ENCODE data around the gene BRAT1. TPM values are rescaled to one million over a fixed set of nuclear protein-coding genes. Genes with fewer than 3 reads are reported as not detected.

The BRAT1 gene
- total RNA-seq, 3 donors from 2014 or later = 20.7 to 27.9 (median 22.1) TPM

DNA sequence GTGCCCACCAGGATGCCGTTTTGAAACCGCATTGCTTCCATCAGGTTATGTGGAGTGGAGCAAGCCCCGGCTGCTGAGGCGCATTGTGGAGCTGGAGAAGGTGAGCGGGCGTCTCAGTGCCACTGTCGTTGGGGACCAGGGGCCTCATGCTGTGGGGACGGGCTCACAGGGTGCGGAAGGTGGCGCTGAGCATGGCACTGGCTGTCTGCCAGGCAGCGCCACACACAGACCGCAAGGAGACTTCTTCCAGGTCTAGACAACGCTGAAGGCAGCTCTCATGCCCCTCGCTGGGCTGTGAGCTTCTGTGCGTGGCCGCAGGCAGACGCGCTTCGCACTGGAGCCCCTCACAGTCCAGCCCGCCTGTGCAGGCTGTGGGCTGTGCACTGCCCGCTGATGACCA is 32.5 kb upstream of the BRAT1 start:
- TF ChIP-seq, protein P1, sequence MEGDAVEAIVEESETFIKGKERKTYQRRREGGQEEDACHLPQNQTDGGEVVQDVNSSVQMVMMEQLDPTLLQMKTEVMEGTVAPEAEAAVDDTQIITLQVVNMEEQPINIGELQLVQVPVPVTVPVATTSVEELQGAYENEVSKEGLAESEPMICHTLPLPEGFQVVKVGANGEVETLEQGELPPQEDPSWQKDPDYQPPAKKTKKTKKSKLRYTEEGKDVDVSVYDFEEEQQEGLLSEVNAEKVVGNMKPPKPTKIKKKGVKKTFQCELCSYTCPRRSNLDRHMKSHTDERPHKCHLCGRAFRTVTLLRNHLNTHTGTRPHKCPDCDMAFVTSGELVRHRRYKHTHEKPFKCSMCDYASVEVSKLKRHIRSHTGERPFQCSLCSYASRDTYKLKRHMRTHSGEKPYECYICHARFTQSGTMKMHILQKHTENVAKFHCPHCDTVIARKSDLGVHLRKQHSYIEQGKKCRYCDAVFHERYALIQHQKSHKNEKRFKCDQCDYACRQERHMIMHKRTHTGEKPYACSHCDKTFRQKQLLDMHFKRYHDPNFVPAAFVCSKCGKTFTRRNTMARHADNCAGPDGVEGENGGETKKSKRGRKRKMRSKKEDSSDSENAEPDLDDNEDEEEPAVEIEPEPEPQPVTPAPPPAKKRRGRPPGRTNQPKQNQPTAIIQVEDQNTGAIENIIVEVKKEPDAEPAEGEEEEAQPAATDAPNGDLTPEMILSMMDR (IDR thresholded peaks at IDR 0.05) = no peak
- intact Hi-C loops (cut with DNase I, micrococcal nuclease) = no loop called here
- DNase-seq (no peak), ATAC-seq (no peak)
- H3K4me3 ChIP-seq = no peak overlapping the region
- no peaks in the 10 kb centered on the region for H3K36me3 ChIP-seq (ENCODE audit: low read depth)
- H3K9me3 ChIP-seq = no peaks in the 10 kb centered on the region
- no peaks in the 10 kb centered on the region for H3K4me1 ChIP-seq (ENCODE audit: low read depth)

DNA sequence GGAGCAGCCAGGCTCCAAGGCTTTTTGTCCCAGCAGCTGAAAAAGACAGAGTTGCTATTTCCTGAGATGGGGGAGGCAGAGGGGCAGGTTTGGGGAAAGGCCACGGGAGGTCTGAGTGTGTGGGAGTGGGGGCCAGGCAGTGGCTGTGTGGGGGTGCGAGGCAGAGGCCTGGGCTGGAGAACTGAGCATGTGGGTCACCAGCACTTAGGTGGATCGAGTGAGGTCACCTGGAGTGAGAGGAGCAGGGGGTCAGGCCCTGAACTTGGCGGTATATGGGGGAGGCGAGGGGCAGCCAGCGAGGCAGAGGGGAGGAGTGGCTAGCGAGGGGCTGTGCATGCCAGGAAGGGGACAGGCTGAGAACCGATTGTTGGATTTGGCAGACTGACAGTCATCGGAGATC is 31.8 kb upstream of the BRAT1 start:
- DNase-seq (no peak), ATAC-seq (no peak)
- H3K36me3 ChIP-seq (ENCODE audit: low read depth) = no peaks in the 10 kb centered on the region
- intact Hi-C loops (cut with DNase I, micrococcal nuclease) = no loop called here
- no peaks in the 10 kb centered on the region for H3K4me1 ChIP-seq (ENCODE audit: low read depth)
- TF ChIP-seq, protein P1 (IDR thresholded peaks at IDR 0.05) = no peak
- H3K4me3 ChIP-seq = no peak overlapping the region
- no peaks in the 10 kb centered on the region for H3K9me3 ChIP-seq

DNA sequence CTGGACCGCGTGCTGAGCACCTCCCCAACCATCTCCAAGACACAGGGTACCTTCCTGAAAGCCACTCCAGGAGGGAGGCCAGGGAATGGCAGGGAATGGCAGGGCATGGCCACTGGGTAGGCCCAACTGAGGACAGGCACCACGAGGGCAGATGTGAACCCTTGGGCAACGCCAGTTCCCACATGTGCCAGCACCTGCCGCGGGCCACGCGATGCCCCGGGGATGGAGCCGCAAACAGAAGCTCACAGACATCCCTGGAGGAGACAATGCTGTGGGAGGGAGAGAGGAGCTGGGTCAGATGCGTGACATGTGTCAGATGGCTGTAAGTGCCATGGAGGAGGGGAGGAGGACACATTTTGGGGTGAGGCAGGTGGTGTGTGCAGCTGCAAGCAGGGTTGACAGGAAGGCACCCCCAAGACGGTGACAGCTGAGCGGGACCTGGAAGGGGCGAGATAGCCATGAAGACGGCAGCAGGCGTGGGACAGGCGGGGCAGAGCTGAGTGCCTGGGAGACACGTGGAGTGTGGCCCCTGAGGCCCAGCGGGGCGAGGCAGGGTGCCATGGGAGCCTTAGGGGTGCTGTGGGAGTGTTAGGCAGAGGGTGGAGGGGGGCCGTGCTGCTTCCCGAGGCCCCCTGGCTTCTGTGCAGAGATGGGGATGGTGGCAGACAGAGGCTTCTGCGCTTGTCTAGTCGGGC is 31.1 kb upstream of the BRAT1 start:
- H3K4me3 ChIP-seq = no peak overlapping the region
- H3K4me1 ChIP-seq (ENCODE audit: low read depth) = no peaks in the 10 kb centered on the region
- intact Hi-C loops (cut with DNase I, micrococcal nuclease) = no loop called here
- TF ChIP-seq, protein P1 (IDR thresholded peaks at IDR 0.05) = no peak
- ATAC-seq = no peak
- no peaks in the 10 kb centered on the region for H3K36me3 ChIP-seq (ENCODE audit: low read depth)
- no peaks in the 10 kb centered on the region for H3K9me3 ChIP-seq
- no peak for DNase-seq

DNA sequence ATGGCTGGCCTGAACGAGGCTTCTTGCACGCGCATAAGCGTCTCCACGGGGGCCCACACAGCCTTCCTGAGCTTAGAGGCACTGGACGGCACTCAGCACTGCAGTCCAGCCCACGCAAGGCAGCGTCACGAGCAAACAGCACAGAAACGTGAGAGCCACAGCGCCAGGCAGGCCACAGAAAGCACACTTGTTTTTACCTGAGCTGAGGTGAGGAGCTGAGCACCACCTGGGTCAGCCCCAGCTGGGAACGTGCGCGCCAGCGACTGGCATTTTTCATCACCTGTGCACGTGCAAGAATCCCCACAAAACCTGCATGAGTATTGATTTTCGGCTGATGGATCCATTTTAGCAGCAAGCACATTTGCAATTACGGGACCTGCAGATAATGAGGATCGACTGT is 30.1 kb upstream of the BRAT1 start:
- Histone ChIP-seq H3K4me3 (no peak overlapping the region), H3K4me1 (ENCODE audit: low read depth) (no peaks in the 10 kb centered on the region), H3K36me3 (ENCODE audit: low read depth) (no peaks in the 10 kb centered on the region), H3K9me3 (no peaks in the 10 kb centered on the region)
- DNase-seq = no peak
- intact Hi-C loops (cut with DNase I, micrococcal nuclease) = no loop called here
- TF ChIP-seq, protein P1 (IDR thresholded peaks at IDR 0.05) = no peak
- ATAC-seq = no peak

DNA sequence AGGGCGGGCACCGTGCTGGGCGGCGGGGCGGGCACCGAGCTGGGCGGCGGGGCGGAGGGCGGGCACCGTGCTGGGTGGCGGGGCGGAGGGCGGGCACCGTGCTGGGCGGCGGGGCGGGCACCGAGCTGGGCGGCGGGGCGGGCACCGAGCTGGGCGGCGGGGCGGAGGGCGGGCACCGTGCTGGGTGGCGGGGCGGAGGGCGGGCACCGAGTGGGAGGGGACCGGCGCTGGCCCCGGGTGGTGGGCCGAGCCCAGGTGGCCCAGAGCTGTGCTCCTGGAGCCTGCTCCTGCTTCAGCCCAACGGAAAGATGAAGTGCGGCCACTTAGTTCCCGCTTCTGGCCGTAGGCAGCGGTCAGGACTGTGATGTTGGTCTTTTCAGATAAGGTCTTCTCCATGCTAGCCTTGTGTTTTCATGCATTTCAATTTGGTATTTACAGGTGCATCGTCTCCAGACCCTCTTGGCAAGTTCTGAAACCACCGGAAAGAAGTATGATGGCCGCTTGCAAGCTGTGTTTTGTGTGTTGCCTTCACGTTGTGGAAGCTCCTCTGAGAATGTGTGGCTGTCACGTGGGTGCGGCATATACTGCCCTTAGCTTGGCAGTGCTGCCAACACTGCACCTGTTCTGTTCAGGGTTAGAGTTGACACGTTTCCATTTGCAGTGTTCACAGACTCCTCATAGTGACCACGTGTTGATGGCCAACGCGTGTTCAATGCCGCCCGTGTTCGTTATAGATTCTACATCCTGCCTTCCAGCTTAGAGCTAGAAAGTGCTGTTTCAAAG is 28.7 kb upstream of the BRAT1 start:
- intact Hi-C loops (cut with DNase I, micrococcal nuclease) = no loop called here
- ATAC-seq (no peak), DNase-seq (no peak)
- TF ChIP-seq, protein P1 (IDR thresholded peaks at IDR 0.05) = no peak
- Histone ChIP-seq H3K4me3 (no peak overlapping the region), H3K36me3 (ENCODE audit: low read depth) (no peaks in the 10 kb centered on the region), H3K9me3 (no peaks in the 10 kb centered on the region), H3K4me1 (ENCODE audit: low read depth) (no peaks in the 10 kb centered on the region)

Data from mucosa of descending colon (tissue), 3 donors.